ENCODE measurements around the gene ACADS.

ACADS gene

DNA sequence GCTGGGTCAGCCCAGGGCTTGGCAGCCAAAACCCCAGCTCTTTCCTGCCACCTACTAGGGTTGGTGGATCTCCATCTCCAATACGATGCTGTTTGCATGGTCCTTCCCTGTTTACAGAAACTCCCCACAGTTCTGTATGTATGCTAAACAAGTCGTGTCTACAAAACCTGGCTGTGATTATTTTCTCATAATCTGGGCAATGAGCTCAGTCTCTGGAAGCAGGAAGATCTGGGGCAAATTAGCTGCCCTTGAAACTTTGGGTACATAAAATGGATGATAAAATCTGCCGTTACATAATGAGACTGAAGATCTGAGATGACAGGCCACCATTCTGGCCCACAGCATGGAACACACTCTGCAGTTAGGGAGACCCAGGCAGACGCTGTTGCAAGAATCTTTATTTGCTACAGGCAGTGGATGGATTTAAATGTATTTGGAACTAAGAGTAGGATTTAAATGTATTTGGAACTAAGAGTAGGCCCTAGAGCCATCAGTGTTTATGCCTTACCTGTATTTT lies 31.7 kb downstream of the ACADS start:
- H3K9me3 ChIP-seq (ENCODE audit: control insufficient read depth in 2 of 2, low read length in 2 of 2) = no peaks in the 10 kb centered on the region
- H3K4me3 ChIP-seq (ENCODE audit: low read length in 2 of 2) = no peak overlapping the region
- H3K27me3 ChIP-seq (ENCODE audit: control insufficient read depth in 1 of 2, insufficient read depth in 2 of 2, low read length in 2 of 2) = no peaks in the 10 kb centered on the region
- H3K27ac ChIP-seq (ENCODE audit: low read length) = no peak overlapping the region
- H3K4me1 ChIP-seq (ENCODE audit: control insufficient read depth, insufficient read depth, low read length) = peaks cover 18% of the 10 kb centered on the region
- peaks cover 0 to 7% of the 10 kb centered on the region in 2 donors for H3K36me3 ChIP-seq (ENCODE audit: control insufficient read depth in 2 of 2, insufficient read depth in 2 of 2, low read length in 2 of 2)
- no peak overlapping the region for H3K9ac ChIP-seq (ENCODE audit: low read length in 2 of 2)

DNA sequence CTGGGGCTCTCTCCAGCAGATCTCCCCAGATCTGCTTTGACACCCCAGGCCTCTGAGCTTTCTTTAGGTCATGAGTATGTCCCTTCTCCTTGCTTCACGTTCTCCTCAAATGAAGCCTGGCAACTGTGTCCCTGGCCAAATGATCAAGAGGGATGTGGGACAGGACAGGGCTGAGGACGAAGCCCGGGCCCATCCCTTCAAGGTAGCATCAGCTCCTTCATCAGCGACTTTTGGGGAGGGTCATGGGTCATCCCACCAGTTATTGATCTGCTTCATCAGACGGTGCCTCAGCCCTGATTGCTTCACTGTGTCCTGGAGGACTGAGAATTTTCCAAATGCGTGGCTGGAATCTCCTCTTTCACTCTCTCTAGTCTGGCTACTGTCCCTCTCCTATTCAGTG lies 32.3 kb downstream of the ACADS start:
- H3K36me3 ChIP-seq (ENCODE audit: control insufficient read depth in 2 of 2, insufficient read depth in 2 of 2, low read length in 2 of 2) = peaks cover 0 to 7% of the 10 kb centered on the region in 2 donors

DNA sequence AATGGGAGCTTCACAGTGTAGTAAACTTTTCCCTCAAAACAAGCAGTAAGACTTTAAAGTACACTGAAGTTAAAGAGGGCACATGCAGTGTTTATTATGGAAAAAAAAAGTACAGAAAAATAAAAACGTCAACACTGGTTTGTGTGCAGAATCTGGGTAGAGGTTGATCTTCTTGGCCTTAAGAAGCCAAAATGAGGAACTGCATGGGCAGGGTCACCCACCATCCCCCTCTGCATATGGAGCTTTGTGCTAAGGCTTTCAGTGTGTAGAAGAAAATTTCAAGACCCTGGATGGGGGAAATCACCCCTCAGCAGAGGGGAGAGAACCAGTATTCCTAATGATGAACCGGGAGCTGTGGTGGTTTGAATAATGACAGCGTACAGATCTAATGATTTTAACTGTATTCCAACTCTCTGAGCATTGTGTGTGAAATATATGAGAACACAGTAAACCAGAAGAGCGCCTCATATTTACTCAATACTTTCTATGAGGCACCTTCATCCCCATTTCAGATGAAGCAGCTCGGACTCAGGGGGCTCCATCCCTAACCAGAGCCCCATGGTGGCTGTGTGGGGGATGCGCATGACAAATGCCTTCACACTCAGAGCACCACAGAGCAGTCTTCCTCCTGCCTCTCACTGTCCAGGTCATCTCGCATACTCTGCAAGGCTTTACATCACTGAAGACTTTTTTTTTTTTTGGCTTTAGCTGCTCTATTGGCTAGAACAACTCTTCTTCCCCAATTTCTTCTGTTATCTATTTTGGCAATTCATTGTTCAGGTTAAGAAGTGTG lies 33.4 kb downstream of the ACADS start:
- Histone ChIP-seq H3K36me3 (ENCODE audit: control insufficient read depth in 2 of 2, insufficient read depth in 2 of 2, low read length in 2 of 2) (peaks cover 2 to 12% of the 10 kb centered on the region in 2 donors), H3K9me3 (ENCODE audit: control insufficient read depth in 2 of 2, low read length in 2 of 2) (no peaks in the 10 kb centered on the region), H3K27ac (ENCODE audit: low read length) (no peak overlapping the region), H3K4me3 (ENCODE audit: low read length in 2 of 2) (no peak overlapping the region), H3K4me1 (ENCODE audit: control insufficient read depth, insufficient read depth, low read length) (peaks cover 19% of the 10 kb centered on the region), H3K27me3 (ENCODE audit: control insufficient read depth in 1 of 2, insufficient read depth in 2 of 2, low read length in 2 of 2) (no peaks in the 10 kb centered on the region), H3K9ac (ENCODE audit: low read length in 2 of 2) (no peak overlapping the region)

More for the DNA sequence above, 32.3 kb downstream of the ACADS start:
- Histone ChIP-seq H3K4me1 (ENCODE audit: control insufficient read depth, insufficient read depth, low read length) (peaks cover 19% of the 10 kb centered on the region), H3K27me3 (ENCODE audit: control insufficient read depth in 1 of 2, insufficient read depth in 2 of 2, low read length in 2 of 2) (no peaks in the 10 kb centered on the region), H3K4me3 (ENCODE audit: low read length in 2 of 2) (no peak overlapping the region), H3K27ac (ENCODE audit: low read length) (no peak overlapping the region), H3K9ac (ENCODE audit: low read length in 2 of 2) (no peak overlapping the region), H3K9me3 (ENCODE audit: control insufficient read depth in 2 of 2, low read length in 2 of 2) (no peaks in the 10 kb centered on the region)

DNA sequence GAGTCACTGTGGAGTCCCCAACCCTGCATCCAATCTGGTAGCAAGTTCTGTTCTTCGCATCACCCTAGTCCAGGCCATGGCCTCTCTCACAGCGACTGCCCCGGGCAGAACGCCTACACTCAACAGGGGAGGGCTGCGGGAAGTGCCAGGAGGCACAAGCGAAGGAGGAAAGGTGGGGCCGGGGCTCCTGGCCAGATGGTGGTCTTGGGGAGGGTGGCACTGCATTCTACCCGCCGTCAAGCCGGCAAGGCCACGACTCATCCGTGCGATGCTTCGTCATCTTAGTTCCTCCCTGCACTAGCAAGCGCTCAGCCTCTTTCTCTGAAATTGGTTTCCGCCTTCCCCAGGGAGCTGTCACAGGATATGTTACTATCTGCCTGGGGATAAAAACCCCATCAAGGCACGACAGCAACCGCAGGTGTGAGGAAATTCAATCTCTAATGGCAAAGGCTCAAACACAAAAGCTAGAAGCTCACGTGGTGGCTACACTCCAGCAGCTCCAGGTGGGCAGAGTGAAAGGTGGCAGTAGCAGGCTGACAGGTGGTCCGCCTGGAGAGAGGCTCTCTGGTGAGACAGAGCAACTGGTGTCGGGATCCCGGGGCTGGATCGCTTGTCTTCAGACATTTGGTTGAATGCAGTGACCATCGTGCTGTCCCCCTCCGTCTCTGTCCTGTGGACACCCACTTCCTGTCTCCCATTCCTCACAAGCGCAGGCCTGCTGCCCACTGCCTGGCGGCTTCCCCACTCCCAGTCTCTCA lies 34.1 kb downstream of the ACADS start:
- Histone ChIP-seq H3K27me3 (ENCODE audit: control insufficient read depth in 1 of 2, insufficient read depth in 2 of 2, low read length in 2 of 2) (no peaks in the 10 kb centered on the region), H3K36me3 (ENCODE audit: control insufficient read depth in 2 of 2, insufficient read depth in 2 of 2, low read length in 2 of 2) (peaks cover 9 to 17% of the 10 kb centered on the region in 2 donors), H3K27ac (ENCODE audit: low read length) (no peak overlapping the region), H3K4me3 (ENCODE audit: low read length in 2 of 2) (no peak overlapping the region), H3K9me3 (ENCODE audit: control insufficient read depth in 2 of 2, low read length in 2 of 2) (no peaks in the 10 kb centered on the region), H3K4me1 (ENCODE audit: control insufficient read depth, insufficient read depth, low read length) (peaks cover 19% of the 10 kb centered on the region), H3K9ac (ENCODE audit: low read length in 2 of 2) (no peak overlapping the region)

DNA sequence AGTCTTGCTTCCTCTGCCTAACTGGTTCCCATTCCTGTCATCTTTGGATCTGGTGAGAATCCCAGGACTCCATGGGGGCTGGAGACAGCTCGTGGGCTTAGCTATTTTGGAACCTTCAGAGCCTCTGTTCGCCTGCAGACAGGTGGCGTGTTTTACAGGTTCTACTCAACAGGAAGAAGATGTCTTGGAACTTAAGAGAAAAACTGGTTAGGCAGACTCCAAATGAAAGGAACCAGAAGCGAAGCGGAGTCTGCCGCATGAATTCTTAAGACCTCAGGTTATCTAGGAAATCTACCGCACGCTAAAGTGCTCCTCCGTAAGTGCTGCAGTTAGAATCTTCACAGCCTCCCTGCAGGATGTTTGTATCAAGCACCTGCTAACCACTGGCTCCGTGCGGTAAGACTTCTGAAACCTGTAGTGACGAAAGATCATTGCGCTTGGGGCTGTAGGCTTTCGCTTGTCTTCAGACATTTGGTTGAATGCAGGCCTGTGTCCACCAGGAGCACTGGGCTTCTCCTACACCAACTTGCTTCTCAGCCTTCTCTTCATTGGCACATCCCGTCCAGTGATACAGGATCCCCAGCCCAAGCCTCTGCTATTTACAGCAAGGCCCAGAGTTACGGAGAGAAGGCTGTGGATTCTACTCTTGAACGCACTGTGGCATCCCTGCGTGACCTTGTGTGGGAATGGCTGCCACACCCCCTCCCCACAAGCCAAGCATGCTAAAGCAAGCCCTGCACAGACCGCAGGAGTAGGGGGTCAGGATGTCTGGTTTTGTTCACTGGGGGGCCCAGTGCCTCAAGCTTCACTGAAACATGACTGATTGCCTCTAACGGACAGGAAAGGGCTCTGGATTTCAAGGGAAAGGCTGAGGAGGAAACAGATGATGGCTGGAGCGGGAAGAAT lies 35.0 kb downstream of the ACADS start:
- H3K9ac ChIP-seq (ENCODE audit: low read length in 2 of 2) = peak overlapping the region in 1 of 2 donors; percentile 68
- no peaks in the 10 kb centered on the region for H3K27me3 ChIP-seq (ENCODE audit: control insufficient read depth in 1 of 2, insufficient read depth in 2 of 2, low read length in 2 of 2)
- peaks cover 12 to 19% of the 10 kb centered on the region in 2 donors for H3K36me3 ChIP-seq (ENCODE audit: control insufficient read depth in 2 of 2, insufficient read depth in 2 of 2, low read length in 2 of 2)
- peak overlapping the region; percentile 77 for H3K27ac ChIP-seq (ENCODE audit: low read length)
- no peak overlapping the region for H3K4me3 ChIP-seq (ENCODE audit: low read length in 2 of 2)
- no peaks in the 10 kb centered on the region for H3K9me3 ChIP-seq (ENCODE audit: control insufficient read depth in 2 of 2, low read length in 2 of 2)
- peaks cover 19% of the 10 kb centered on the region for H3K4me1 ChIP-seq (ENCODE audit: control insufficient read depth, insufficient read depth, low read length)

DNA sequence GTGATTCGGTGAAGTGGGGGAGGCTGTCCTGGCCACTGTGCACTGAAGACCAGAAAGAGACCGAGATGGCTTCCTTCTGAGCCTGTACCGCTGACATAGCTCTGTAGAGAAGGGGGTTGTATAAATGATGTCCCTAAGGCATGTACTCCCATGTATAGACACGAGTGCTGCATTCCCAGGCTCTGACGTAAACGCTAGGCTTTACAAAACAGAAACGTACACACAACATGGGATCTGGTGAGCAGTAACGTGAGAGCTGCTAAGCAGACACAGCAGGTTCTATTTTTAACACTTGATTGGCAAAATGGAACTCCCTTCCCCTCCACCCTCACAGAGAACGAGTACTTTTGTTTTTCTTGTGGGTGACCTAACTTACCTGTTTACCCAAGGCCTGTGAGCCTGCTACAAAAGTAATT lies 35.9 kb downstream of the ACADS start:
- Histone ChIP-seq H3K4me1 (ENCODE audit: control insufficient read depth, insufficient read depth, low read length) (peaks cover 19% of the 10 kb centered on the region), H3K27me3 (ENCODE audit: control insufficient read depth in 1 of 2, insufficient read depth in 2 of 2, low read length in 2 of 2) (no peaks in the 10 kb centered on the region), H3K27ac (ENCODE audit: low read length) (peak overlapping the region; percentile 77), H3K9me3 (ENCODE audit: control insufficient read depth in 2 of 2, low read length in 2 of 2) (no peaks in the 10 kb centered on the region), H3K4me3 (ENCODE audit: low read length in 2 of 2) (peak overlapping the region; percentile 5 to 61), H3K9ac (ENCODE audit: low read length in 2 of 2) (peak overlapping the region; percentile 57 to 68), H3K36me3 (ENCODE audit: control insufficient read depth in 2 of 2, insufficient read depth in 2 of 2, low read length in 2 of 2) (peaks cover 21 to 26% of the 10 kb centered on the region in 2 donors)

DNA sequence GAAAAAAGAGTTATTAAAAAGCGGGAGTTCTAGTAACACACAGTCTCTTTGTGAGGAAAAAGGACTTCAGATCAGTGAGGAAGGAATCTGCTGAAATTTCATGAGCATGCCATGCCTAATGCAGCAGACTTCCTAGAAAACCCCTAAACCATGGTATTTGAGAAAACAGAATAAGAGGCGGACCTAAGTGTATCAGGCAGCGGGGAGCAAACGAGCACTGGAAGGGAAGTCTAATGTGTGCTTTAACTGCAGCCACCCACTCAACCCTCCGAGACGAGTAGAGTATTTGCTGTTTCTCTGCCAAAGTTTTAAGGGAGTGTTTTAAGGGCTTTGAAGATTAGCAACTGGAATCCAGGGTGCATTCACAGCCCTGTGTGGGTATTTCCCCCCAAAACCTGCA lies 36.5 kb downstream of the ACADS start:
- Histone ChIP-seq H3K9ac (ENCODE audit: low read length in 2 of 2) (peak overlapping the region; percentile 57 to 68), H3K36me3 (ENCODE audit: control insufficient read depth in 2 of 2, insufficient read depth in 2 of 2, low read length in 2 of 2) (peaks cover 26 to 32% of the 10 kb centered on the region in 2 donors), H3K4me3 (ENCODE audit: low read length in 2 of 2) (peak overlapping the region; percentile 5 to 61), H3K4me1 (ENCODE audit: control insufficient read depth, insufficient read depth, low read length) (peaks cover 19% of the 10 kb centered on the region), H3K9me3 (ENCODE audit: control insufficient read depth in 2 of 2, low read length in 2 of 2) (no peaks in the 10 kb centered on the region), H3K27ac (ENCODE audit: low read length) (peak overlapping the region; percentile 77), H3K27me3 (ENCODE audit: control insufficient read depth in 1 of 2, insufficient read depth in 2 of 2, low read length in 2 of 2) (no peaks in the 10 kb centered on the region)

DNA sequence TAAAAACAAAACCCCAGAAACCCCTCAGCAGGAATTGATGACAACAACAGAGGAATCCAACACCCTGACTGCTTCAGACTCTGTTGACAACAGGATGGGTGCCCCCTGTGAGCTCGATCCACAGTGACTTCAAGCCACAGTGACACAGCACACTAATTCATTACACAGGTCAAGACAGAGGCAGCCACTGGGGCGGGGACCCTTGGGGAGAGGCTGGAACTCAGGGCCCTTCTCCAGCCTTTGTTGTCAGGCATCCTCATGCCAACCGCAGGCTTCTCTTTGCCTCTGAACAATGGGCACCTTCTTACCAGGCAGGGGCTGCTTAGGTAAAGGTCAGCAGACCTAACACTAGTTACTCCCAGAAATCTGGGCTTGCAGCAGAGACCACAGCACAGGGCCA lies 37.6 kb downstream of the ACADS start:
- H3K36me3 ChIP-seq (ENCODE audit: control insufficient read depth in 2 of 2, insufficient read depth in 2 of 2, low read length in 2 of 2) = peaks cover 33 to 39% of the 10 kb centered on the region in 2 donors
- H3K9ac ChIP-seq (ENCODE audit: low read length in 2 of 2) = no peak overlapping the region
- no peaks in the 10 kb centered on the region for H3K27me3 ChIP-seq (ENCODE audit: control insufficient read depth in 1 of 2, insufficient read depth in 2 of 2, low read length in 2 of 2)
- H3K27ac ChIP-seq (ENCODE audit: low read length) = no peak overlapping the region
- H3K4me1 ChIP-seq (ENCODE audit: control insufficient read depth, insufficient read depth, low read length) = peaks cover 19% of the 10 kb centered on the region
- H3K9me3 ChIP-seq (ENCODE audit: control insufficient read depth in 2 of 2, low read length in 2 of 2) = no peaks in the 10 kb centered on the region
- no peak overlapping the region for H3K4me3 ChIP-seq (ENCODE audit: low read length in 2 of 2)

DNA sequence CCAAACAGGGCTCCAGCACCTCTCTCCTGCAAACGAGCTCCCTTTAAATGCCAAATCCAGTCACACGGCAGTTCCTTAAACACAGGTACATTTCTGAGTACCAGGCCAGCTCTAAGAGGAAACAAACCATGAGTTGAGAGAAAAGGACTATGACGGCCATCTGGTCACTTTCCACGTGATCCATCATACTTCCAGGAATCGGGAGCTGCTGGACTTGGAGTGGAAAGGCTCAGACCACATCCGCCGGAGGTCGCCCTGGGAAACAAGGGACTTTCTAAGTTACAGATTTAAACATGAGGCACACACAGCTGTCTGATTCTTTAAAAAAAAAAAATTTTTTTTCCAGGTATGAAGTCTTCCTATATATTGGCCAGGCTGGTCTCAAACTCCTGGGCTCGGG lies 39.2 kb downstream of the ACADS start:
- Histone ChIP-seq H3K4me3 (ENCODE audit: low read length in 2 of 2) (no peak overlapping the region), H3K27me3 (ENCODE audit: control insufficient read depth in 1 of 2, insufficient read depth in 2 of 2, low read length in 2 of 2) (no peaks in the 10 kb centered on the region), H3K9me3 (ENCODE audit: control insufficient read depth in 2 of 2, low read length in 2 of 2) (no peaks in the 10 kb centered on the region), H3K9ac (ENCODE audit: low read length in 2 of 2) (no peak overlapping the region), H3K4me1 (ENCODE audit: control insufficient read depth, insufficient read depth, low read length) (peaks cover 19% of the 10 kb centered on the region), H3K27ac (ENCODE audit: low read length) (no peak overlapping the region), H3K36me3 (ENCODE audit: control insufficient read depth in 2 of 2, insufficient read depth in 2 of 2, low read length in 2 of 2) (peaks cover 33 to 47% of the 10 kb centered on the region in 2 donors)

DNA sequence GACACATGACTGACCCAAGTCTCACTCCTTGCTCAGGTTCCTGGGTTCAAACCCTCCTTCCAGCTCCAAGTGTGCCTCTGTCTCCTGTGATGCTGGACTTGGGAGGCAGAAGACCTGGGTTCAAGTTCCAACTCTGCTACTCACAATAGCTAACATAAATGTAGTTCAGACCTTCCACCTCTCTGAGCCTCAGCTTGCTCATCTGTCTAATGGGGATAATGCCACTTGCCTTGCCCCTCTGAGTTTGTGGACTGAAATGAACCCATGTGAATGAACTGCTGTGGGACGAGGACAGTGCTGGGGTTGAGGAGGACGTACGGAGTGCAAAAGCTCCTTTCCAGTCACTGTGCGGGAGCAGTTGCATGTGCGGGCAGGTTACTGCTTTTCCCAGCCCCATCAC lies 40.9 kb downstream of the ACADS start:
- Histone ChIP-seq H3K36me3 (ENCODE audit: control insufficient read depth in 2 of 2, insufficient read depth in 2 of 2, low read length in 2 of 2) (peaks cover 33 to 43% of the 10 kb centered on the region in 2 donors), H3K27me3 (ENCODE audit: control insufficient read depth in 1 of 2, insufficient read depth in 2 of 2, low read length in 2 of 2) (no peaks in the 10 kb centered on the region), H3K9me3 (ENCODE audit: control insufficient read depth in 2 of 2, low read length in 2 of 2) (no peaks in the 10 kb centered on the region), H3K4me3 (ENCODE audit: low read length in 2 of 2) (no peak overlapping the region), H3K27ac (ENCODE audit: low read length) (no peak overlapping the region), H3K4me1 (ENCODE audit: control insufficient read depth, insufficient read depth, low read length) (peaks cover 8% of the 10 kb centered on the region), H3K9ac (ENCODE audit: low read length in 2 of 2) (no peak overlapping the region)

All from stomach smooth muscle (tissue), 2 donors.